ENCODE measurements around the gene PLIN4.
A peak's percentile ranks its signal among the peaks of the same experiment; 100 is the strongest.
"Not testable (repeated sequence)": the region's sequence is repeated elsewhere in the genome, so short reads cannot be mapped to it uniquely, and the experiment has no call there.

Gene PLIN4, protein sequence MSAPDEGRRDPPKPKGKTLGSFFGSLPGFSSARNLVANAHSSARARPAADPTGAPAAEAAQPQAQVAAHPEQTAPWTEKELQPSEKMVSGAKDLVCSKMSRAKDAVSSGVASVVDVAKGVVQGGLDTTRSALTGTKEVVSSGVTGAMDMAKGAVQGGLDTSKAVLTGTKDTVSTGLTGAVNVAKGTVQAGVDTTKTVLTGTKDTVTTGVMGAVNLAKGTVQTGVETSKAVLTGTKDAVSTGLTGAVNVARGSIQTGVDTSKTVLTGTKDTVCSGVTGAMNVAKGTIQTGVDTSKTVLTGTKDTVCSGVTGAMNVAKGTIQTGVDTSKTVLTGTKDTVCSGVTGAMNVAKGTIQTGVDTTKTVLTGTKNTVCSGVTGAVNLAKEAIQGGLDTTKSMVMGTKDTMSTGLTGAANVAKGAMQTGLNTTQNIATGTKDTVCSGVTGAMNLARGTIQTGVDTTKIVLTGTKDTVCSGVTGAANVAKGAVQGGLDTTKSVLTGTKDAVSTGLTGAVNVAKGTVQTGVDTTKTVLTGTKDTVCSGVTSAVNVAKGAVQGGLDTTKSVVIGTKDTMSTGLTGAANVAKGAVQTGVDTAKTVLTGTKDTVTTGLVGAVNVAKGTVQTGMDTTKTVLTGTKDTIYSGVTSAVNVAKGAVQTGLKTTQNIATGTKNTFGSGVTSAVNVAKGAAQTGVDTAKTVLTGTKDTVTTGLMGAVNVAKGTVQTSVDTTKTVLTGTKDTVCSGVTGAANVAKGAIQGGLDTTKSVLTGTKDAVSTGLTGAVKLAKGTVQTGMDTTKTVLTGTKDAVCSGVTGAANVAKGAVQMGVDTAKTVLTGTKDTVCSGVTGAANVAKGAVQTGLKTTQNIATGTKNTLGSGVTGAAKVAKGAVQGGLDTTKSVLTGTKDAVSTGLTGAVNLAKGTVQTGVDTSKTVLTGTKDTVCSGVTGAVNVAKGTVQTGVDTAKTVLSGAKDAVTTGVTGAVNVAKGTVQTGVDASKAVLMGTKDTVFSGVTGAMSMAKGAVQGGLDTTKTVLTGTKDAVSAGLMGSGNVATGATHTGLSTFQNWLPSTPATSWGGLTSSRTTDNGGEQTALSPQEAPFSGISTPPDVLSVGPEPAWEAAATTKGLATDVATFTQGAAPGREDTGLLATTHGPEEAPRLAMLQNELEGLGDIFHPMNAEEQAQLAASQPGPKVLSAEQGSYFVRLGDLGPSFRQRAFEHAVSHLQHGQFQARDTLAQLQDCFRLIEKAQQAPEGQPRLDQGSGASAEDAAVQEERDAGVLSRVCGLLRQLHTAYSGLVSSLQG (N-terminal part only)

DNA sequence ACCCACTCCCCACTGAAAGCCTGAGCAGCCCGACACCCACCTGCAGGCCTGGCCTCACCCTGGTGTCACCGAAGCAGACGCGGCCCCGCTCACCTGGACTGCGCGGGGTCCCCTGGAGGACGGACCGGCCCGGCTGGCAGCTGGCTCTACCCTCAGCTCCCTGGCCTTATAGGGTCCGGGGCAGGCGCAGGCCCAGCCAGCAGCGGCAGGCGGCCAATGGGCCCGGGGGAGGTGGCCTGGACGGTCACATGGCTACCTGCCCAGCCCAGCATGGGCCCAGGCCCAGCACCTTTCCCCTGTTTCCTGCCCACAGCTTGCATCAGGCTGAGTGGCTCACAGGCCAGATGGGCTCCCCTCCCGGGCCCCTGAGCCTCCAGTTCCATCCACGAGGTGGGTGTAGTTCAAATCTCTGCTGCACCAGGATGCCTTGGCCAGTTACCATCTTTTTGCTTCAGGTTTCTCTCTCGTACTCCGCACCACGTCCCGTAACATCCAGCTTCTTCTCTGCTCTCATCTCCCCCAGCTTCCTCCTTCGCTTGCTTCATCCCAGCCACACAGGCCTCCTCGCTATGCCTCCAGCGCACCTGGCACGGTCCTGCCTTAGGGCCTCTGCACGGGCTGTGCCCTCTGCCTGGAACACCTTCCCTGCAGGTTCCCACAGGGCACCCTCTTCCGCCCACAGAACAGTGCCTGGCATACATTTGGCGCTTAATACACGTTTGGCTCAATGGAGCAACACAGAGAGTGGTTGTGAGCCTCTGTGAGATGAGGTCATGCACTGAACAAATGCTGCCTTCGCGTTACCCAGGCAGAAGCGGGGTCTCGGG lies at the start of gene PLIN4:
TSS of gene PLIN4 (minus strand) at position 142 of the 827 bp plus-strand sequence. CDS start 214 bp downstream, outside the sequence.
- DNase-seq (ENCODE audit: low spot score): no peak

DNA sequence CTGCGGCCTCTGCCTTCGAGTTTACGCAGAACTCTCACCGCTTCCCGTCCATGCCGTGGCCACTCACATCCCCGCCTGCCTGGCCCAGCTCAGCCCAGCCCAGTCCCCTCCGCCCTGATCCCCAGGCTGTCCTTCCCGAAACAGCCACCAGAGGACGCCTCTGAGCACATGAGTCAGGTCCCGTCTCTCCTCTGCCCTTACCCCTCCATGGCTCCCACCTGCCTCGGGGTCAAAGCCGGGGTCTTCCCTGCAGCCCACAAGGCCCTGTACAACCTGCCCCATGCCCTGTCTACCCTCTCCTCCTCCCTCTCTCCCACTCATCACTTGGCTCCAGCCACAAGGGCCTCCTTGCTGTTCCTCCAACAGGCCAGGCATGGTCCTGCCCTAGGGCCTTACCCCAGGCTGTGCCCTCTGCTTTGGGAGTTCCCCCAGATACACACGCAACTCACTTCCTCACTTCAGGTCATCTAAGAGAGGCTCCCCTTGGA lies 49.3 kb upstream of the PLIN4 start:
- DNase-seq (ENCODE audit: low spot score): peak; percentile 78

DNA sequence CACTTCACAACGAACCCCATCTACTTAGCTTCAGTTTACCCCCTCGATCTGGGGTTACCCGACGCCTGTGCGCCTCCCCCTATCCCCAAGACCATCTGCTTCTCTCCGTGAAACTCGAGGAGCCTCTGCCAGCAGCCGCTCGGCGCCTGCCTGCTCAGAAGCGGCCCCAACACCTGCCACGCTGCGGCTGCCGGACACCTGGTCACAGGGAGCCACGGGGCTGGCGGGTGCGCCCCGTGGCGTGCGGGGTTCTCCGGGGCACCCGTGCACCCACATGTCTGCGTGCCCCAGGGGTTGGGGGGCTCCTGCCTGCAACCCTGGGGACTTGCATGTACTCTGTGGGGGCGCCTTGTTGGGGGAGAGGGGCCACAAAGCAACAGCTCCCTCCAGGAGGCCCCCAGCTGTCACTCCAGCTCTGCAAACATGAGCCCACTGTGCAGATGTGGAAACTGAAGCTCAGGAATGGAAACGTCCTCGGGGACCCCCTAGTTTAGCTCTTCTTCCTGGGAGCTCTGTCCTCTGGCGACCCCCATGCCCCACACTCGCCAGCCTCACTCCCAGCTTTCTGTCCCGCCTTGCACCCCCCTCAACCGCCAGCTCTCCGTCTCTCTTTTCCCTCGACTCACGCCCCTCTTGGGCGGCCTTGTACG lies 48.2 kb upstream of the PLIN4 start:
- no peak for DNase-seq (ENCODE audit: low spot score)

DNA sequence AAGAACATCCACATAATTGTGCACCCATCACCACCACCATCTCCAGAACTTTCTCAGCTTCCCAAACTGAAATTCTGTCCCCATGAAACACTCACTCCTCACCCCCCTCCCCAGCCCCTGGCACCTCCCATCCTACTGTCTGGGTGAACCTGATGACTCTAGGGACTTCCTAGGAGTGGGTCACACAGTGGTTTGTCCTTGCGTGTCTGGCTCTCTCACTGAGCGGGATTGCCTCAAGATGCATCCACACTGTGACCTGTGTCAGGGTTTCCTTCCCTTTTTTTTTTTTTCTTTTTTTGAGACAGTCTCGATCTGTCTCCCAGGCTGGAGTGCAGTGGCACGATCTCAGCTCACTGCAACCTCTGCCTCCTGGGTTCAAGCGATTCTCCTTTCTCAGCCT lies 45.3 kb upstream of the PLIN4 start:
- DNase-seq (ENCODE audit: low spot score): not testable (repeated sequence)

GRCh38 chr19:4562085-4562484 lies 43.8 kb upstream of the PLIN4 start:
- DNase-seq (ENCODE audit: low spot score): not testable (repeated sequence)

DNA sequence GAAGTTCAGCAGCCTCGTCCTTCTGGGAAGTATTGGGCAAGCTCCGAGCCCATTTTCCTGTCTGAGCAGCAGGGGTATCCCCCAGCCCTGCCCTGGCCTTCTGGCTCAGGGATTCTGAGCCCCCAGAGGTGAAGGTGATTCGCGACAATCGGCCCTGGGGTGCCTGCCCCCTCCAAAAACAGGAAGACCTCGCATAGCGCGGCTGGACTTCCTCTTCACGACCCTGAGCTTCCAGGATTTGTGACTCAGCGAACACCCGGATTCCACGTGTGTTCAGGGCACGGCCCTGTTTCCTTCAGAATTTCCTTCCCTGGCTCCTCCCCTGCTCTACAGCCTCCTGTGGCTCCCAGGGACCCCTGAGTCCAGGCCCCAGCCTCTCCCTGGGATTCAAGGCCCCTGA lies 41.3 kb upstream of the PLIN4 start, which contains the start of gene SEMA6B:
TSS of gene SEMA6B (minus strand) at position 116 of the 400 bp plus-strand sequence. CDS start 1,227 bp downstream, outside the sequence.
- no peak for DNase-seq (ENCODE audit: low spot score)

- DNase-seq (ENCODE audit: low spot score): no peak
These were observed 40.0 kb upstream of the PLIN4 start for GRCh38 chr19:4557971-4558941.

DNA sequence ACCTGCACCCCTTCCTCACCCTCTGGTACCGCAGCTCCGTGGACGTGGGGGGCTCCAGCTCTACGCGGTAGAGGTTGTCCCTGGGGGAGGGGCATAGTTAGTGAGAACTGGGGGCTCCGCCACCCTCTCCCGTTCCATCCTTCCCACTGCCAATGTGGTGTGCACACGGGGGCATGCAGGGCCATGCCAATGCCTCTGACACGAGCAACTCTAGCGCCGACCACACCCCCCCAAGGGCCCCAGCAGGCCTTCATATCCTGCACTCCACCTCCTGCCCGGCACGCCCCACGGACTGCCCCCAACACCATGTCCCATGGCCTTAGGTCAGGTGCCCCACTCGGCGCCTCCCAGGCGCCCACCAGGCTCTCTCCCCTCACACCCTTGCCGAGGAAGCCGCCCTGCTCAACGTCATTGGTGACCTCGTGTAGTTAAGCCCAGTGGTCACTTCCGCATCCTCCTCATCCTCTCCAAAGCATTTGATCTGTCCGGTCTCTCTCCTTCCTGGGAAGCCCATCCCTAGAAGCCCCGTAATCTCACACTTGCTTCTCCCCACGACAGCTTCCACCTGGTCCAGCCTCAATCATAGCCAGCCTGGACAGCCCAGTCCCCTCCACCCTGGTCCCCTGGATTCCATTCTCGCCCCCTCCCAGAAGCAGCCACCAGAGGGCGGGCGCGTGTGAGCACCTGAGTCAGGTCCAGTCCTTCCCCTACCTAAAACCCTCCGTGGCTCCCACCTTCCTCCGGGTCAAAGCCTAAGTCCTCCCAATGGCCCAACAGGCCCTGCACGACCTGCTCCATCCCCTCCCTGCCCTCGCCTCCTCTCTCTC lies 39.1 kb upstream of the PLIN4 start:
- no peak for DNase-seq (ENCODE audit: low spot score)

DNA sequence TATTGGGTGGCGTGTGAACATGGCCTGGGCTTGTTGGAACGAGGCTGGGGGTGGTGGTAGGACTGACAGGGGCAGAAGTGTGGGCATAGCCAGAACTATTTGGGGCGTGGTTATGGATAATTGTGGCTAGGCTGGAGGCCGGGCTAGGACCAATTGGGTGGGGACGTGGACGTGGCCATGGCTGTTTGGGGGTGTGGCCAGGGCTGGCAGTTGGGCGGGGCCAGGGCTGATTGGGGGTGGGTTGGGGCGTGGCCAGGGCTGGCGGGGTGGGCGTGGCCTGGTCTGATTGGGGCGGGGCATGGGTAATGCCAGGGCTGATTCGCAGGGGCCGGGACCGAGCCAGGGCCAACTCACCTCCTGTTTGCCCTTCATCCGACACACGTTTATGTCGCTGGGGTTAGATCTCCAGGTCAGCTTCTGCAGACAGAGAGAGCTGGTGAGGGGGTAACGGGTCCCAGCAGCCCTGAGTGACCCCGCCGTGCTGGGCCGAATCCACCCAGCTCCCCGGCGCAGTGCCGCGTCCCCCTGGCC lies 38.4 kb upstream of the PLIN4 start:
- DNase-seq (ENCODE audit: low spot score): peak; percentile 76

DNA sequence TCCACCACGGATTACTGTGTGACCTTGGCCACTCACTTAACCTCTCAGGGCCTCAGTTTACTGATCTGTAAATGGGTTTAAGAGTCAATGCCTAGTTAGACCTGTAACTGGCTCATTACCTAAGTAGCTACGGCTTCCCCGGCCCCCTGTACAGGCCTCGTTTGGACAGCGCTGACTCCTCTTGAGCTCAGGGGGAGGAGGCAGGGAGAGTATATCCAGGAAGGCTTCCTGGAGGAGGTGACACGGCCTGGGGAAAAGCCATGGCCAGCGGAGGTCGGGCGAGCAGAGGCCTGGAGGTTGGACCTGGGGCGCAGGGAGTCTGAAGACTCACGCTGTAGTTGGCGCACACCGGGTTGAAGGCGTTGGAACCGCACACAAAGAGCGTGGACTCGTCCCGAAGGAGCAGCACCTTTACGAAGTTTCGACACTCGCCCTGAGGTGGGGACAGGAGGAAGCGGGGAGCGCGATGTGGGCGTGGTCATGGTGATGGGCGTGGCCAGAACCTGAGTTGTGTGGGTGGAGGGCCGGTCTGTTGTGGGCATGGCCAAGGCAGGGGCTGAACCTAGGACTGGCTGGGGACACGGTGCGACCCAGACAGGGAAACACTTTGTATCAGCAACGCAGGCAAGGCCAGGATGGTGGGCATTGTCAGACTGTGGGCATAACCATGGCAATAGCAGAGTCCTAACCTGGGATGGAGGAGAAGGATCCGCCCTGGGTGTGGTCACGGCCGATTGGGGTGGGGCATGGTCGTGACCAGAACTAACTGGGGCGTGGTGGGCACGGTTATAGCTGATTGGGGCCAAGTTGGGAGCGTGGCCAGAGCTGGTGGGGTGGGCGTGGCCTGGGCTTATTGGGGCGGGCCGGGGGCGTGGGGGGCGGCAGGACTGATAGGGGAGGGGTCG lies 37.6 kb upstream of the PLIN4 start:
- no peak for DNase-seq (ENCODE audit: low spot score)

- DNase-seq (ENCODE audit: low spot score): no peak
These were observed 36.4 kb upstream of the PLIN4 start for GRCh38 chr19:4554717-4555116.

DNA sequence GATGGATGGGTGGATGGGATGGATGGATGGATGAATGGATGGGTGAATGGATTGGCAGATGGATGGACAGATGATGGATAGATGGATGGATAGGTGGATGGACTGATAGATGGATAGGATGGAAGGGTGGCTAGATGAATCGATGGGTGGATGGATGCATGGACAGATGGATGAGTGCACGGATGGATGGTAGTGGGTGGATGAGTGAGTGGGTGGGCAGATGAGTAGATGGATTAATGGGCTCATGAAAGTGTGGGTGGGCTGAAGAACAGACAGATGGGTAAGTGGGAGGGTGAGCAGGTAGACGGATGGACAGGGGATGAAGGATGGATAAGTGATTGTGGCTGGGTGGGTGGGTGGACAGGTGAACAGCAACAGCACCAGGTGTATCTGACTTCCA lies 35.5 kb upstream of the PLIN4 start:
- DNase-seq (ENCODE audit: low spot score): no peak

- DNase-seq (ENCODE audit: low spot score): no peak
These were observed 34.9 kb upstream of the PLIN4 start for GRCh38 chr19:4553092-4553695.

DNA sequence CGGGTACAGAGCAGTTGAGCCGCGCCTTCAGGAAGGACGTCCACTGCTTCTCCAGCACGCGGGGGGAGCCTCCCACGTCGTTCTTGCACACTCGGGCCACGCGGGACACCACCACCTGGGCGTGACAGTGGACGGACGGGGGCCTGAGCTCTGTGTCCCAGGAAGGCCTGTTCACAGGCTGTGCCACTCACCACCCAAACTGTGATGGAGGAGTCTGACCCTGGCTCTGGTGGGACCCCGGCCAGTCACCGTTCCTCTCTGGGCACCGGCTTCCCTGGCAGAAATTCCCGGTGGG lies 34.2 kb upstream of the PLIN4 start:
- DNase-seq (ENCODE audit: low spot score): no peak

DNA sequence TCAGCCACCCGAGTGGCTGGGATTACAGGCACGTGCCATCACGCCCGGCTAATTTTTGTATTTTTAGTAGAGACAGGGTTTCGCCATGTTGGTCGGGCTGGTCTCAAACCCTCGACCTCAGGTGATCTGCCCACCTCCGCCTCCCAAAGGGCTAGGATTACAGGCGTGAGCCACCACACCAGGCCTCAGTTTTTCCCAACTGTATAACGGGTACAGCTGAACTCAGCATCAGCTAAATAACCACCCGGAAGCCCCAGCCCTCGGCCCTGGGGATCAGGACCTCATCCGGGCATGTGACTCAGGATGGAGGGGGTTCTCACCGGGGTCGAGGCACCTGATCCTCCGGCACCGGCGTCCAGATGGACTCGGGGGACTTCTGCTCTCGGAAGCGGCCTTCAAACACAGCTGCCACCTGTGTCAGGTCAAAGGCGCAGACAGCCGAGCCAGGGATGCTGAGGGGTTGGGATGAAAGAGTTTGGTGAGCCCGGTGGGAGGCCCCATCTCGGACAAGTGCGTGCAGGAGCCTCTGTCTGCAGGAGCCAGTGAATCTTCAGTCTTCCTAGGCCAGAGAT lies 32.3 kb upstream of the PLIN4 start:
- no peak for DNase-seq (ENCODE audit: low spot score)

- no peak for DNase-seq (ENCODE audit: low spot score)
These were observed 31.7 kb upstream of the PLIN4 start for GRCh38 chr19:4550018-4550417.

DNA sequence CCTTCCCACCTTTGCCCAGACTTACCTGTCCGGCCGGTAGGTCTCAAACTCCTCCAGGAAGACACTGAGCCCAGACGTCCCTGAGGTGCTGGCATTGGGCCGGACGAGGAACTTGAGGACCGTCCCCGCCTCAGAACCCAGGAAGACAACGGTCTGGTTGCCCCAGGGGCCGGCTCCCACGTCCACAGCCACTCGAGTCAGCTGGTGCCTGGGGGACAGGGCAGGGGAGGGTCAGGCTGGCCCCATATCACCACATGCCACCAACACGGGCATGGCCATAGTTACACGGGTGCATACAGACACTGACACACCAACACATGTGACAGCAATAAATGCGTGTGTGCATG lies 29.9 kb upstream of the PLIN4 start:
- DNase-seq (ENCODE audit: low spot score): no peak
